ENCODE results near the gene SF3B2.

DNA sequence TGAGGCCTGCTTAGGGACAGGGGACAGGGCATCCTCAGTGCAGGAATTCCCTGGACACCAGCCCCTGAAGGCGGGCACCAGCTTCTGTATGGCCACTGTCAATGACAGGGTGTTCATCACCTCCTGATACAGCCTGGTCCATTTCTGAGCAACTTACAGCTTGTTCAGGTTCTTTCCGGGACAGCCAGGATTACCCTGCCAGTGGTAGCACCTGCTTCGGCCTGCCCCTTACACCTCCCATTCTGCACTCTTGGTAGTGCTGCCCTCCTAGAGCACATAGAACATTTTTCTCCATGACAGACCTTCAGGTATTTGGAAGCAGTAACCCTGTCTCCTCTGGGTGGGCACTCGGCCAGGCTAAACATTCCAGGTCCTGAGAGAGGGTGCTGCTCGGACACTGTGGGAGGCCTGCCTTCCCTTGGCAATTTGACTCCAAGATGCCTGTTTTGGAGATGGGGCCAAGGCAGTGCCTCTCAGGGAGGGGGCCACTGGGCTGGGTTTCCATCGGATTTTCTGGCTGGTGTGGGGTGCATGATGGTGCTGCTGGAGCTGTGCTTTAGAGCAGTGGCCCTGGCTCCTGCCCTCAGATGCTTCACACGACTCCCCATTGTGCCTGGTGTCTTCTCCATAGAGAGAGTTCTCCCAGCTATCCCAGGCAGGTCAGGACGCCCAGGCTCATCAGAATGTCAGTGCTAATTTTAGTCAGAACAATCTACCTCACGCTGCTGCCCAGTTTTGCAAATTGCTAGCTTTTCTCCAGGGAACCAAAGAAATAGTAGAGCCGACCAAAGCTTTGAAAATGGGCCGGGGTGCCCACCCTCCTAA, 4.4 kb upstream of the SF3B2 start:
- TF ChIP-seq, protein P1, sequence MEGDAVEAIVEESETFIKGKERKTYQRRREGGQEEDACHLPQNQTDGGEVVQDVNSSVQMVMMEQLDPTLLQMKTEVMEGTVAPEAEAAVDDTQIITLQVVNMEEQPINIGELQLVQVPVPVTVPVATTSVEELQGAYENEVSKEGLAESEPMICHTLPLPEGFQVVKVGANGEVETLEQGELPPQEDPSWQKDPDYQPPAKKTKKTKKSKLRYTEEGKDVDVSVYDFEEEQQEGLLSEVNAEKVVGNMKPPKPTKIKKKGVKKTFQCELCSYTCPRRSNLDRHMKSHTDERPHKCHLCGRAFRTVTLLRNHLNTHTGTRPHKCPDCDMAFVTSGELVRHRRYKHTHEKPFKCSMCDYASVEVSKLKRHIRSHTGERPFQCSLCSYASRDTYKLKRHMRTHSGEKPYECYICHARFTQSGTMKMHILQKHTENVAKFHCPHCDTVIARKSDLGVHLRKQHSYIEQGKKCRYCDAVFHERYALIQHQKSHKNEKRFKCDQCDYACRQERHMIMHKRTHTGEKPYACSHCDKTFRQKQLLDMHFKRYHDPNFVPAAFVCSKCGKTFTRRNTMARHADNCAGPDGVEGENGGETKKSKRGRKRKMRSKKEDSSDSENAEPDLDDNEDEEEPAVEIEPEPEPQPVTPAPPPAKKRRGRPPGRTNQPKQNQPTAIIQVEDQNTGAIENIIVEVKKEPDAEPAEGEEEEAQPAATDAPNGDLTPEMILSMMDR (IDR thresholded peaks at IDR 0.05 in 8 of 11, conservative IDR thresholded peaks at IDR 0.05 in 3 of 11), result no peak
- no peak for TF ChIP-seq POLR2A (IDR thresholded peaks at IDR 0.05)

Data from spleen (tissue), 7 donors.